Measurements from ENCODE around the gene FILIP1L. TPM values are rescaled to one million over a fixed set of nuclear protein-coding genes. Genes with fewer than 3 reads are reported as not detected.
A peak's percentile ranks its signal among the peaks of the same experiment; 100 is the strongest.

Gene FILIP1L
- total RNA-seq, 2 experiments from 2014 or later = 0.25 to 0.44 TPM

DNA sequence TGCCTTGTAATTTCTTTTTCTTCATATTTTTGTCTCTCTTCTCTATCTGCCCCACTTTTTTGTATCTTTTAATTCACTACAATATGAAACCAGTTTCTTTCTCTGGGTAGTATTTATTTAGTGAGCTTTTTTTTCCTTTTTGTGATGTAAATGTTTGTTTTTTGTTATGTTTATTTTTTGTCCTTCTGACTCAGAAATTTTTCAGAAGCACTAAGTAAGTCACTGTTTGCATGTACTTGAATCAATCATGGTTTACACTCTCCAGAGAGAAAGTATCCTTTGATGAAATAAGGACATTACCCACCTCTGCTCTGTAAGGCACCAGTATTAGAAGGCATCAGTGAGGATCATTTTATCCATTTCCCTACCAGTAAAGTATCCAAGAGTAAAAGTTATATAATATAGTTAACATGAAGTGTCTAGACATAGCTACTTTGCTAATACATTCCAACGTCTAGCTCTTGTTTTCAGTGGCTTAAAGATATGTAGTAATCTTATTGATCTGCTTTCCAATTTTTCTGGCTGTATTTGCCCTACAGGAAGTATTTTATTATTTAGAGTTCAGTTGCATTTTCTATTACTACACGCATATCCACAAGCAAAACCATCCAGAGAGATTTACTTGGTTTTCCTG is 25.4 kb downstream of the FILIP1L start:
- H3K4me1 Mint-ChIP-seq = peaks cover 30% of the 10 kb centered on the region
- CTCF ChIA-PET = interaction anchor here (0.5 to 3.0 kb wide), 4 partner anchors 14 to 1391 kb away, joined by 3 to 25 read pairs (median 5); no protein-coding TSS in a partner anchor
- H3K36me3 Mint-ChIP-seq (ENCODE audit: low read depth) = peaks cover 14% of the 10 kb centered on the region
- H3K27ac Mint-ChIP-seq = no peak overlapping the region
- peaks cover 6% of the 10 kb centered on the region for H3K27me3 Mint-ChIP-seq
- no peaks in the 10 kb centered on the region for H3K9me3 Mint-ChIP-seq
- DNase-seq = no peak
- POLR2A ChIA-PET = no interaction called here
- H3K4me3 Mint-ChIP-seq = no peak overlapping the region

DNA sequence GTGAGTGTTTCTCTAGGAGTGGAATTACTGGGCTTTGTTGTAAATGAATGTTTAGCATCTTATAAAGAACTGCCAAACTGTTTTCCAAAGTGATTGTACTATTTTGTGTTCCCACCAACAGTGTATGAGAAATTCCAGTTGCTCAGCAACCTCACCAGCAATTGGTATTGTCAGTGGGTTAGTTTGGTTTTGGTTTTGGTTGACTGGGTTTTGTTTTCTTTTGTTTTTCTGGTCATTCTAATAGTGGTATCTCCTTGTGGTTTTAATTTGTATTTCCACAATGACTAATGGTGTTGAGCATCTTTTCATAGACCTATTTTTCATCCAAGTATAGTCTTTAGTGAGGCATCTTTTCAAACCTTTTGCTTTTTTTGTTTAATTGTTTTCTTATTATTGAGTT is 27.1 kb downstream of the FILIP1L start:
- Mint-ChIP-seq H3K9me3 (no peaks in the 10 kb centered on the region), H3K27ac (no peak overlapping the region), H3K36me3 (ENCODE audit: low read depth) (peaks cover 16% of the 10 kb centered on the region), H3K4me1 (peaks cover 37% of the 10 kb centered on the region), H3K4me3 (no peak overlapping the region), H3K27me3 (peaks cover 6% of the 10 kb centered on the region)
- DNase-seq = peak; percentile 13
- CTCF ChIA-PET = no interaction called here
- POLR2A ChIA-PET = no interaction called here

DNA sequence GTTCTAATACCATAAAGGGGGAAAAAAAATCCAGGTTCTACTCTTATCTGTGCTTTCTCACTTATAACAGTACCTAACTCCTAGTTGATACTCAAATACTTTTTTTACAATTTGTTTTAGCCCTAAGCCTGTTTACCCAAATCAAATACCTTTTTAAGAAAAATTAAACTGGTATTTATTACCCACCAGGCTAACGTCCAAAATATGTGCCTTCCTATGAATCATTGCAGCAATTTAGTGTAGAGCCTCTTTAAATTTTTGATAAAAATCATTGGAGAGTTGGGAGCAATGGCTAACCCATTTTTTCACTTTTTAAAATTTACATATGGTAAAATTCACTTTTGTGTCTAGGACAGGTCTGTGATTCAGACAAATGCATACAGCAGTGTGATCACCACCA is 27.9 kb downstream of the FILIP1L start:
- DNase-seq = no peak
- ChIA-PET POLR2A (no interaction called here), CTCF (no interaction called here)
- peaks cover 6% of the 10 kb centered on the region for H3K27me3 Mint-ChIP-seq
- peaks cover 16% of the 10 kb centered on the region for H3K36me3 Mint-ChIP-seq (ENCODE audit: low read depth)
- H3K4me3 Mint-ChIP-seq = no peak overlapping the region
- peaks cover 37% of the 10 kb centered on the region for H3K4me1 Mint-ChIP-seq
- no peaks in the 10 kb centered on the region for H3K9me3 Mint-ChIP-seq
- H3K27ac Mint-ChIP-seq = no peak overlapping the region

DNA sequence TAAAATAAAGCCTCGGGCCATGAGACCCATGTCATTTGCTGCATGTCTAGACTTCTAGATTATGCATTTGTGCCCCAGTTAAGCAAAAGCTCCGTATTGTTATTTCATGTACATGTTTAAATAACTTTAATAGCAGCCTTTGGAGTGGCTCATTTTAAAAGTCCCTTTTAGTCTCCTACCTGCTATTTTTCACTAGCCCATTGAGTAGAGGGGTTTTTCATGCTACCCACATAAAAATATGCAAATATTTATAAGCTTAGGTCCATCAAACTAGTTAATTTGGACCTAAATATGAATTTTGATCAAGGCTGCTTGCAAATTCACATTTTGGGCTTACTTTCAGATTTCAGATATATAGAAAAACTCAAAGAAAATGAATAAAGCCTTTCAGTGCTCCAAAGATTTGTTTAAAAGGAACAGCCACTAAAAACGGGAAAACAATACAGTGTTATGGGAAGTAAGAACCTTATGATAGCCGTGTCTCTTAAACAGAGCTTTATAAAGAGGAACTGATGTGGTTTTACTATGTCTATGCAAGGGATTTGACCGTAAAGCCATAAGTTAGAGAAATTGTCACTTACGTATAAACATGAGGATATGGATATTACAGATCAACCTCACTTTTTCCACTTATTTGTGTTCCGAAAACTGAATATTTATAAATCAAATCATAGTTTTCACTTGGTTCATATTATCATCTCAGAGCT is 30.0 kb downstream of the FILIP1L start:
- ChIA-PET POLR2A (no interaction called here), CTCF (interaction anchor here (1.0 to 1.3 kb wide), 4 partner anchors 9 to 178 kb away, joined by 3 to 4 read pairs (median 4); no protein-coding TSS in a partner anchor)
- peaks cover 6% of the 10 kb centered on the region for H3K27me3 Mint-ChIP-seq
- H3K36me3 Mint-ChIP-seq (ENCODE audit: low read depth) = peaks cover 15% of the 10 kb centered on the region
- H3K4me3 Mint-ChIP-seq = no peak overlapping the region
- no peaks in the 10 kb centered on the region for H3K9me3 Mint-ChIP-seq
- H3K4me1 Mint-ChIP-seq = peaks cover 24% of the 10 kb centered on the region
- DNase-seq = no peak
- H3K27ac Mint-ChIP-seq = no peak overlapping the region

DNA sequence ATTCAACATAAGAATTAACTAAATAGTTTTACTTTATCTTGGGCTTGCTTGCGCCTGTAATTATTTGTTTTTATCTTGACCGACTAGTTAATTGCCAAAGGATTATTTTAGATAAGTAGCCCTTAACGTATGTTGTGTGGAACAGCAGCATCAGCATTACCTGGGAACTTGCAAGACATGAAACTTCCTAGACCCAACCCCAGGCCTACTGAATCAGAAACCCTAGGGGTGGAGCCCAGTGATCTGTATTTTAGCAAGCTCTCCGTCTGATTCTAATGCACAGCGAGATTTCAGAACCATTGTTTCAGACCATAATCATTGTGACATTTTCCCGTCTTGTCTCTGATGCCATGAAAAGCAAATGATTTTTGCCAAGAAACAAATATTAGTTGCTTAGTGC is 31.1 kb downstream of the FILIP1L start:
- ChIA-PET CTCF (interaction anchor here (1.1 to 1.2 kb wide), 2 partner anchors 8 to 12 kb away, joined by 3 to 4 read pairs; no protein-coding TSS in a partner anchor), POLR2A (no interaction called here)
- H3K36me3 Mint-ChIP-seq (ENCODE audit: low read depth) = peaks cover 12% of the 10 kb centered on the region
- no peak overlapping the region for H3K27ac Mint-ChIP-seq
- no peaks in the 10 kb centered on the region for H3K9me3 Mint-ChIP-seq
- no peak overlapping the region for H3K4me3 Mint-ChIP-seq
- peaks cover 6% of the 10 kb centered on the region for H3K27me3 Mint-ChIP-seq
- no peak for DNase-seq
- peaks cover 17% of the 10 kb centered on the region for H3K4me1 Mint-ChIP-seq

GRCh38 chr3:100082714-100083113 is 31.6 kb downstream of the FILIP1L start:
- Mint-ChIP-seq H3K36me3 (ENCODE audit: low read depth) (peaks cover 12% of the 10 kb centered on the region), H3K4me3 (no peak overlapping the region), H3K9me3 (no peaks in the 10 kb centered on the region), H3K27me3 (peaks cover 6% of the 10 kb centered on the region), H3K27ac (no peak overlapping the region), H3K4me1 (peaks cover 15% of the 10 kb centered on the region)
- DNase-seq = no peak
- CTCF ChIA-PET = no interaction called here
- POLR2A ChIA-PET = no interaction called here

DNA sequence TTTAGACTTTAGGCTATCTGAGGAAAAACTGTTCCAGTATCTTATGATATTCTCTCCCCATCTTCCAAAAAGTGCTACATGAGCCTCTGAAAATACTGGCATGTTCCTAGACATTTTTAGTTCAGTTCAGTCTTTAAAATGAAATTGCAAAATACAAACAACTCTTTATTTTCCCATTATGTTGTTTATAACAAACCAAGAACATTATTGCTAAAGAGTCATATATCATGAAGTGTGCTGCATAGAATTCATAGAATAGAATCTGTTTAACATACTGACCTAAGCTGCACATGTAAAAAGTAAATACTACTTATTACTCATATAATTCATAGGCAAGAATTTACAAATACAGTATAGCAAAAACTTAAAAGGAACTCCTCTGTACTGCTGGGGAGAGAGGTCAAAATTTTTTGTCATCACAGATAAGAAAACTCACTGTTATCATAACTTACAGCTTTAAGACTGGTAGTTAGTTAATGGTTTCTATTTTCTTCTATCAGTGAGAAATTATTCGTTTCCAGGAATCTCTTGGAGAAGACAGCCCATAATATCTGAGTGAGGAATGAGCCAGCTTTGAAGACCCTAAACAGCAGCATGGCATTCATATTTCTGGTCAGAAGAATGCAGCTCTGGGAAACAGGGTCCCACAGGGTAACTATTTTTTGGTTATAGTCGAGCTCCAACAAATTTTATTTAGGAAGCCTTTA is 32.2 kb downstream of the FILIP1L start:
- H3K27ac Mint-ChIP-seq = no peak overlapping the region
- peaks cover 11% of the 10 kb centered on the region for H3K36me3 Mint-ChIP-seq (ENCODE audit: low read depth)
- no peaks in the 10 kb centered on the region for H3K9me3 Mint-ChIP-seq
- peaks cover 16% of the 10 kb centered on the region for H3K4me1 Mint-ChIP-seq
- no peak overlapping the region for H3K4me3 Mint-ChIP-seq
- DNase-seq = no peak
- peaks cover 6% of the 10 kb centered on the region for H3K27me3 Mint-ChIP-seq
- CTCF ChIA-PET = no interaction called here
- POLR2A ChIA-PET = no interaction called here

DNA sequence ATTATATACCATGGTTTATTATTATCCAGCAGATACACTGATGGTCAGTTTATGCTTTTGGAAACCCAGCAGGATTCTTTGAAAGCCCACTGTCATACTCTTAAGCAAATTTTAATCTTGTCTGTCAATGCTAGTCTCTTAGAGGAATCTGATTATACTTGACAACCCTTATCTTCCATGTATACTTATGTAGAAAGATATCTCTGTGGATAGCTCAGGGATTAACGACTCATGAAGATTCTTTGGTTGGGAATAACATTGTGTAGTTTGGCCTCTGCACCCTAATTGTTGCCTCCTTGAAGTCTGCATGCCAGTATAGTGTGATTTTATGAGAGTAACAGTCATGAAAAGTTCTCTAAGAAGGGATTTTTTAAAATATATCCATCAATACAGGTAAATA is 33.0 kb downstream of the FILIP1L start:
- Mint-ChIP-seq H3K4me1 (peaks cover 18% of the 10 kb centered on the region), H3K36me3 (ENCODE audit: low read depth) (peaks cover 10% of the 10 kb centered on the region), H3K9me3 (no peaks in the 10 kb centered on the region), H3K27ac (no peak overlapping the region), H3K27me3 (peaks cover 4% of the 10 kb centered on the region), H3K4me3 (no peak overlapping the region)
- CTCF ChIA-PET = no interaction called here
- DNase-seq = no peak
- POLR2A ChIA-PET = no interaction called here

- H3K27me3 Mint-ChIP-seq = peaks cover 3% of the 10 kb centered on the region
- no peak for DNase-seq
- H3K9me3 Mint-ChIP-seq = no peaks in the 10 kb centered on the region
- H3K4me1 Mint-ChIP-seq = peaks cover 25% of the 10 kb centered on the region
- H3K27ac Mint-ChIP-seq = no peak overlapping the region
- H3K36me3 Mint-ChIP-seq (ENCODE audit: low read depth) = peaks cover 12% of the 10 kb centered on the region
- H3K4me3 Mint-ChIP-seq = no peak overlapping the region
- POLR2A ChIA-PET = no interaction called here
- CTCF ChIA-PET = interaction anchor here (0.6 to 0.9 kb wide), 2 partner anchors 50 to 123 kb away, joined by 3 read pairs; no protein-coding TSS in a partner anchor
These were observed 33.7 kb downstream of the FILIP1L start for GRCh38 chr3:100080573-100080972.

DNA sequence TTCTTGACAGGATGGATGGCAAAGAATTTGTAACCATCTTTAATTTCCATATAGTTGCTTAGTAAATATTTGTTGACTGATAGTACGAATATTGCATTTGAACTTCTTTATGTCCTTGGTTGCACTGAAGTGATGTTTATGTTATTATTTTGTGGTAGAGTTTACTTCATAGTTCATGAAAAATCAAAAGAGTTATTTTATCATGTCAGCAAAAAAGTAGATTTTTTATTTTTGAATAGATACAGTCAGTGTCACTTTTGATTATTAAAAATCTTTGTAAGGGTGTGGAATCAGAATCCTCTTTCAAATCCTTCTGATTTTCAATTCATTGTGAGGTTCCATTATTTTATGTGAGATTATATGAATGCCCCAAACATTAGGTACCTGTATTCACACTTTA is 35.0 kb downstream of the FILIP1L start:
- no peak overlapping the region for H3K4me3 Mint-ChIP-seq
- peaks cover 34% of the 10 kb centered on the region for H3K4me1 Mint-ChIP-seq
- H3K36me3 Mint-ChIP-seq (ENCODE audit: low read depth) = peaks cover 14% of the 10 kb centered on the region
- DNase-seq = no peak
- POLR2A ChIA-PET = no interaction called here
- H3K27me3 Mint-ChIP-seq = no peaks in the 10 kb centered on the region
- CTCF ChIA-PET = interaction anchor here (0.7 to 0.9 kb wide), 2 partner anchors 46 to 51 kb away, joined by 3 read pairs; no protein-coding TSS in a partner anchor
- H3K9me3 Mint-ChIP-seq = no peaks in the 10 kb centered on the region
- no peak overlapping the region for H3K27ac Mint-ChIP-seq

GRCh38 chr3:100076731-100077529 is 37.4 kb downstream of the FILIP1L start:
- Mint-ChIP-seq H3K27me3 (no peaks in the 10 kb centered on the region), H3K9me3 (no peaks in the 10 kb centered on the region), H3K4me3 (no peak overlapping the region), H3K4me1 (peaks cover 52% of the 10 kb centered on the region), H3K36me3 (ENCODE audit: low read depth) (peaks cover 20% of the 10 kb centered on the region), H3K27ac (peak overlapping the region; percentile 74)
- CTCF ChIA-PET = interaction anchor here (0.9 to 2.0 kb wide), 3 partner anchors 8 to 177 kb away, joined by 4 to 5 read pairs (median 4); no protein-coding TSS in a partner anchor
- DNase-seq = no peak
- POLR2A ChIA-PET = no interaction called here

GRCh38 chr3:100075851-100076730 is 38.2 kb downstream of the FILIP1L start:
- Mint-ChIP-seq H3K27ac (peak overlapping the region; percentile 74), H3K27me3 (no peaks in the 10 kb centered on the region), H3K9me3 (no peaks in the 10 kb centered on the region), H3K36me3 (ENCODE audit: low read depth) (peaks cover 28% of the 10 kb centered on the region), H3K4me3 (peak overlapping the region; percentile 31), H3K4me1 (peaks cover 60% of the 10 kb centered on the region)
- ChIA-PET CTCF (interaction anchor here (0.9 to 2.2 kb wide), 5 partner anchors 8 to 178 kb away, joined by 3 to 7 read pairs (median 4); no protein-coding TSS in a partner anchor), POLR2A (no interaction called here)
- no peak for DNase-seq
